ENCODE measurements around the gene PIGS. TPM values are rescaled to one million over a fixed set of nuclear protein-coding genes. Genes with fewer than 3 reads are reported as not detected.

PIGS gene
- total and polyA plus RNA-seq, 9 of the 15 experiments (the other 6 are each of a cell fraction or from before 2014, with no cell fraction given), result 47.5 to 138 (median 57.6) TPM

GRCh38 chr17:28599311-28600184 lies 28.2 kb upstream of the PIGS start (continued):
- TF ChIP-seq ATF6 (CRISPR knock-in tag; IDR thresholded peaks at IDR 0.05) (0 out of 2 replicates have a peak, but pooled peaks have one; percentile 49), LEF1 (IDR thresholded peaks at IDR 0.05) (0 out of 2 replicates have a peak, but pooled peaks have one; percentile 12), DIDO1 (tag; IDR thresholded peaks at IDR 0.05; ENCODE audit: low read depth) (no peak), NR2F6 (CRISPR knock-in tag; IDR thresholded peaks at IDR 0.05) (no peak), ZNF584 (CRISPR knock-in tag; IDR thresholded peaks at IDR 0.05; ENCODE audit: low read depth) (no peak), KDM5B (IDR thresholded peaks at IDR 0.05; ENCODE audit: insufficient replicate concordance, low read depth, low read length) (peak; percentile 5), ZNF280B (CRISPR knock-in tag; IDR thresholded peaks at IDR 0.05) (no peak), HNRNPH1 (optimal IDR thresholded peaks at IDR 0.05; ENCODE audit: low read depth, low read length) (no peak), TBL1XR1 (IDR thresholded peaks at IDR 0.05; ENCODE audit: low read length in 2 of 2) (no peak), RFX5 (IDR thresholded peaks at IDR 0.05; ENCODE audit: low read depth, low read length) (no peak), GATA2 (CRISPR knock-in tag; IDR thresholded peaks at IDR 0.05) (no peak), MCM2 (IDR thresholded peaks at IDR 0.05; ENCODE audit: low read depth) (no peak), ZBTB9 (CRISPR knock-in tag; IDR thresholded peaks at IDR 0.05) (no peak)
